Fibroblast of pulmonary artery (primary cell): ENCODE measurements around the gene DOCK9.

ENCODE experiments used
- DNase-seq: peaks from one replicate; pipeline ENCODE4 v3.0.0-alpha.2; 2010; ENCODE audit warnings: low read depth
- H3K4me3 ChIP-seq: replicated peaks from 2 replicates; pipeline ENCODE4 v1.5.1; 2011; ENCODE audit warnings: low read depth, mild to moderate bottlenecking, control low read depth, low read length, moderate library complexity
- TF ChIP-seq, protein P1 (sequence below): IDR thresholded peaks from 2 replicates; pipeline ENCODE4 v1.5.1; 2011; ENCODE audit warnings: mild to moderate bottlenecking, control low read depth, low read length, inconsistent platforms; ENCODE audit errors: missing control alignments

The DOCK9 gene

DNA sequence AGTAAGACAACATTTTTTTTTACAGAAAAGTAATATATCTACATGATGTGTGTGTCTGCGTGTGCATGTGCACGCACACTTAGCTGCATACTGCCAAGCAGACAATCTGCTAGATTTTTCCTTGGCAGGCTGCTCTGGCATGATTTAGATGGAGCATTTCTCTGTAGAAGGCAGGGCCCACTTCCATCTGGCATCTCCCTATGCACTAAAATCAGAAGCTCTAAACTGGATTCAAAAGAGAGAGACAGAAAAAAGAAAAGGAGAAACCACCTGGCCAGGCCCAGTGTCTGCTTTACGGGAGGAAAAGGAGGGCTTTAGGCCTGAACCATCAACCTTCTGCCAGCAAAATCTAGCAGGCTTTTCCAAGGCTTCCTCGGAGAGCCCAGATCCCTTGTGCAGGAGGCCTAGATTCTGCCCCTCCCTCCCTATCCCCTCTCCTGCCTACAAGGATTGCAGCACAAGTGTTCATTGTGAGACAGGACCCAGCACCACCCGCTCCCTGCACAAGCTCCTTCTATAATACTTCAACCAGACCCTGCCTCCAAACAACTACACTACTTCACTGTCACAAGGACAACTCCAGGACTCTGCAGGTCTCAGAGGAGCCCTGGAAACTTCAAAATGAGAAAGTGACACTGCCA, 99.3 kb downstream of the DOCK9 start:
- TF ChIP-seq, protein P1, sequence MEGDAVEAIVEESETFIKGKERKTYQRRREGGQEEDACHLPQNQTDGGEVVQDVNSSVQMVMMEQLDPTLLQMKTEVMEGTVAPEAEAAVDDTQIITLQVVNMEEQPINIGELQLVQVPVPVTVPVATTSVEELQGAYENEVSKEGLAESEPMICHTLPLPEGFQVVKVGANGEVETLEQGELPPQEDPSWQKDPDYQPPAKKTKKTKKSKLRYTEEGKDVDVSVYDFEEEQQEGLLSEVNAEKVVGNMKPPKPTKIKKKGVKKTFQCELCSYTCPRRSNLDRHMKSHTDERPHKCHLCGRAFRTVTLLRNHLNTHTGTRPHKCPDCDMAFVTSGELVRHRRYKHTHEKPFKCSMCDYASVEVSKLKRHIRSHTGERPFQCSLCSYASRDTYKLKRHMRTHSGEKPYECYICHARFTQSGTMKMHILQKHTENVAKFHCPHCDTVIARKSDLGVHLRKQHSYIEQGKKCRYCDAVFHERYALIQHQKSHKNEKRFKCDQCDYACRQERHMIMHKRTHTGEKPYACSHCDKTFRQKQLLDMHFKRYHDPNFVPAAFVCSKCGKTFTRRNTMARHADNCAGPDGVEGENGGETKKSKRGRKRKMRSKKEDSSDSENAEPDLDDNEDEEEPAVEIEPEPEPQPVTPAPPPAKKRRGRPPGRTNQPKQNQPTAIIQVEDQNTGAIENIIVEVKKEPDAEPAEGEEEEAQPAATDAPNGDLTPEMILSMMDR: no peak
- H3K4me3 ChIP-seq: no peak overlapping the region
- DNase-seq: no peak

DNA sequence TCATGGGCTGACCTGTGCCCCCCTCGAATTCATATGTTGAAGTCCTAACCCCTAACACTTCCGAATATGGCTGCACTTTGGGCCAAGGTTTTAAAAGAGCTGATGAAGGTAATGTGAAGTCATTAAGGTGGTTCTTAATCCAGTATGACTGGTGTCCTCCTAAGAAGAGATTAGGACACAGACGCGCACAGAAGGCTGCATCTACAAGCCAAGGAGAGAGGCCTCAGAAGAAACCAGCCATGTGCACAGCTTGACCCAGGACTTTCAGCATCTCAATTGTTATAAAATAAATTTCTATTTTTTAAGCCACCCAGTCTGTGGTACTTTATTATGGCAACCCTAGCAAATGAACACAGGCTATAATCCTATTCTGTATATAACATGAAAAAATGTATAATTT, 99.9 kb downstream of the DOCK9 start:
- H3K4me3 ChIP-seq: no peak overlapping the region
- no peak for DNase-seq
- TF ChIP-seq, protein P1: no peak

- DNase-seq: no peak
- TF ChIP-seq, protein P1: no peak
- H3K4me3 ChIP-seq: no peak overlapping the region
Measured at GRCh38 chr13:98877466-98877865, 100.4 kb downstream of the DOCK9 start.

- H3K4me3 ChIP-seq: no peak overlapping the region
- no peak for DNase-seq
- TF ChIP-seq, protein P1: no peak
Measured at GRCh38 chr13:98875146-98875729, 102.6 kb downstream of the DOCK9 start.

DNA sequence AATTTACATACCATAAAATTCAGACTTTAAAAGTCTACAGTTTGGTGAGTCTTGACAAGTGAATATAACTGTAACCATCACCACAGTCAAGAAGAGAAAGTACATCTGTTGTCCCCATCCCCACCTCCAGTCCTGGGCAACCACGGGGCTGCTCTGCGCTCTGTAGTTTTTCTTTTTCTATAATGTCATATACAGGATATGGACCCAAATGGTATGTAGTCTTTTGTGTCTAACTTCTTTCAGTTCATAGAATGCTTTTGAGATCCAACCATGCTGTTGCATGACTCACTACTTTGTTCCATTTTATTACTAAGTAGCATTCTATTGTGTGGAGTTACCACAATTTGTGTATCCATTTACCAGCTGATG, 103.9 kb downstream of the DOCK9 start:
- DNase-seq: no peak
- TF ChIP-seq, protein P1: no peak
- H3K4me3 ChIP-seq: no peak overlapping the region

DNA sequence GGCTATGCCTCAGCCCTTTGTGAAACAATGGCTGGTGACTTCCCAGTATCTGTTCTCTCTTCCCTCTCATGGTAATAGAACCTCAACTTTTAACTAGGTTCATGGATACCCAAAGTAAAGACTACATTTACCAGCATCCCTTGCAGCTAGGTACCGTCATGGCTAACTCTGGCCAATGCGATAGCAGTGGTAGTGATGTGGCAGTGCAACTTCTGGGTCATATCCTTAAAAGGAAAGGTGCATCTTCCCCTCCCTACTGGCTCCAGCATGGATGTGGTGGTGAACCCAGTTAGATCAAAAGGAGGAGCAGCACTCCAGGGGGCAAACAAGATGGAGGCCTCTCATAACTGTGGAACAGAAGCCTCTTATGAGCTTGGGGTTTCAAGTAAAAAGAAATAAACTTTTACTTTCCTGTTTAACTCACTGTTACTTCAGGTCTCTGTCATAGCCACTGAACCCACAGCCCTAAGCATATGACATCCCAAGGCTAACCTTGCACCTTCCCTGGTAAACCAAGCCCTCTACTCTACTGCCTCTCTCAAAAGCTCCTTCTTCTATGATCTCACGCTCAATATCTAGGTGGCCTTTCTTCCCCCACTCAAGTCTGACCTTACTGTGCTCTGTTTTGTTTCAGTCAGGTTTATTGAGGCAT, 104.4 kb downstream of the DOCK9 start:
- TF ChIP-seq, protein P1: no peak
- H3K4me3 ChIP-seq: no peak overlapping the region
- DNase-seq: no peak

- TF ChIP-seq, protein P1: no peak
- no peak overlapping the region for H3K4me3 ChIP-seq
- DNase-seq: no peak
Measured at GRCh38 chr13:98871727-98872126, 106.1 kb downstream of the DOCK9 start.
